ENCODE measurements around the gene LAS1L.

GRCh38 chrX:65528293-65528692, 6.3 kb downstream of the LAS1L start:
- TF ChIP-seq, protein P1, sequence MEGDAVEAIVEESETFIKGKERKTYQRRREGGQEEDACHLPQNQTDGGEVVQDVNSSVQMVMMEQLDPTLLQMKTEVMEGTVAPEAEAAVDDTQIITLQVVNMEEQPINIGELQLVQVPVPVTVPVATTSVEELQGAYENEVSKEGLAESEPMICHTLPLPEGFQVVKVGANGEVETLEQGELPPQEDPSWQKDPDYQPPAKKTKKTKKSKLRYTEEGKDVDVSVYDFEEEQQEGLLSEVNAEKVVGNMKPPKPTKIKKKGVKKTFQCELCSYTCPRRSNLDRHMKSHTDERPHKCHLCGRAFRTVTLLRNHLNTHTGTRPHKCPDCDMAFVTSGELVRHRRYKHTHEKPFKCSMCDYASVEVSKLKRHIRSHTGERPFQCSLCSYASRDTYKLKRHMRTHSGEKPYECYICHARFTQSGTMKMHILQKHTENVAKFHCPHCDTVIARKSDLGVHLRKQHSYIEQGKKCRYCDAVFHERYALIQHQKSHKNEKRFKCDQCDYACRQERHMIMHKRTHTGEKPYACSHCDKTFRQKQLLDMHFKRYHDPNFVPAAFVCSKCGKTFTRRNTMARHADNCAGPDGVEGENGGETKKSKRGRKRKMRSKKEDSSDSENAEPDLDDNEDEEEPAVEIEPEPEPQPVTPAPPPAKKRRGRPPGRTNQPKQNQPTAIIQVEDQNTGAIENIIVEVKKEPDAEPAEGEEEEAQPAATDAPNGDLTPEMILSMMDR (IDR thresholded peaks at IDR 0.05) = no peak
- no peak for TF ChIP-seq POLR2A (IDR thresholded peaks at IDR 0.05)
